Muscle of back (tissue), 11 donors: ENCODE measurements around the gene TRAF2. TPM values are rescaled to one million over a fixed set of nuclear protein-coding genes. Genes with fewer than 3 reads are reported as not detected.
"Not testable (repeated sequence)": the region's sequence is repeated elsewhere in the genome, so short reads cannot be mapped to it uniquely, and the experiment has no call there.

Experiments
- DNase-seq, 3 donors: peaks; one replicate each; pipeline versions ENCODE4 v3.0.0 to v3.0.0-alpha.2; 2013
- polyA plus RNA-seq, 10 donors: library from polyadenylated mRNA; unstranded; fragments of 120-200 nt; gene quantifications; one replicate each; pipeline ENCODE4 v1.2.1, GENCODE V29; 2013; ENCODE audit not compliant: insufficient read length in 10 of 10

The TRAF2 gene
- polyA plus RNA-seq, 10 donors: 8.1 to 10.7 (median 9.6) TPM

DNA sequence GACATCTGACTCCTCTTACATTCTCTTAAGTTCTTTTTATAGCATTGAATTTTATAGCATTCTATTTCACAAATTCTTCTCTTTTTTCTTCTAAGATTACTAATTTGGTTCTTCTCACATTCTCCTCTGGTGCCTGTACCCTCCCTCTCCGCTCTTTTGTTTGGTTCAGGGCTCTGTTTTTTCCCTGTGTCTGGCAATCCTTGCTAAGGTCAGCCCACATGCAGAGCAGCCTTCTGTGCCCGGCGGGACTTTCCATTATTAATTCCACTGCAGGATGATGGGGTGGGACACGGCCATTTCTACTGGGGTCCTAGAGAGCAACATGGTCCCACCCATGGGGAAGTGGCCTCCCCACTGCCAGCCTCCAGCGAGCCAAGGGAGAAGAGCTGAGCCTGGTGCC lies 9.8 kb upstream of the TRAF2 start:
- no peak for DNase-seq

DNA sequence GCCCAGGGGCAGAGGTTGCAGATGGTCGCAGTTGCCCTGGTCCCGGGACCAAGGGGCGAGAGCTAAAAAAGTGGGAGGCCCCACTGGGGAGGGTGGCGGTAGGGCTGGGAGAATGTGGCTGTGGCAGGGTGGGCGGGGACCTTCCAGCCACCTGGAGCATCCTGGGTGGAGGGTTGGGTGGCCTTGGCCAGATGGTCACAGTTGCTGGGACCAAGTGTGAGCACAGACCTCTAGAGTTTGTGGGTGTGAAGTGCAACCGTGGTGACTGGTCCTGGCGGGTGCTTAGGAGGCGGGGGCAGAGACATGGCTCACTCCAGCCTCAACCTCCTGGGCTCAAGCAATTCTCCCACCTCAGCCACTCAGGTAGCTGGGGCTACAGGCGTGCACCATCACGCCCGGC lies 5.7 kb upstream of the TRAF2 start:
- no peak for DNase-seq

DNA sequence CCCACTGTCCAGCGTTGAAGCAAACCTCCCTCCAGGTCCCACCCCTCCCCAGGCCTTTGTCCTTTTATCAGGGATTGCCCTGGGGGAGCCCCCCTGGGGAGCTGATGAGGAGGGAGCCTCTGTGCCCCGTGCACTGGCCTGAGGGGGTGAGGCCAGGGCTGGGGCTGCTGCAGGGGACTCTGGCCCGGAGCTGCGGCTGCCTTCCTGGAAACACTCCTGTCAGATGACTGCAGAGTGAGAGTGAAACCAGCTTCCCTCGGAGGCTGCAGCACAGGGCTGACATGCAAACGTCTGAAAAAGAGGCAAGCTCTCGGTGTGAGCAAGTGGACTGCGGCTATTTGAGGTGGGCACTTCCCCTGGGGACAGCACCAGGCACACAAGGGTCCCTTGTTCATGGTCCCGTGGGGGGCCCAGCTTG lies 4.6 kb upstream of the TRAF2 start:
- no peak for DNase-seq

DNA sequence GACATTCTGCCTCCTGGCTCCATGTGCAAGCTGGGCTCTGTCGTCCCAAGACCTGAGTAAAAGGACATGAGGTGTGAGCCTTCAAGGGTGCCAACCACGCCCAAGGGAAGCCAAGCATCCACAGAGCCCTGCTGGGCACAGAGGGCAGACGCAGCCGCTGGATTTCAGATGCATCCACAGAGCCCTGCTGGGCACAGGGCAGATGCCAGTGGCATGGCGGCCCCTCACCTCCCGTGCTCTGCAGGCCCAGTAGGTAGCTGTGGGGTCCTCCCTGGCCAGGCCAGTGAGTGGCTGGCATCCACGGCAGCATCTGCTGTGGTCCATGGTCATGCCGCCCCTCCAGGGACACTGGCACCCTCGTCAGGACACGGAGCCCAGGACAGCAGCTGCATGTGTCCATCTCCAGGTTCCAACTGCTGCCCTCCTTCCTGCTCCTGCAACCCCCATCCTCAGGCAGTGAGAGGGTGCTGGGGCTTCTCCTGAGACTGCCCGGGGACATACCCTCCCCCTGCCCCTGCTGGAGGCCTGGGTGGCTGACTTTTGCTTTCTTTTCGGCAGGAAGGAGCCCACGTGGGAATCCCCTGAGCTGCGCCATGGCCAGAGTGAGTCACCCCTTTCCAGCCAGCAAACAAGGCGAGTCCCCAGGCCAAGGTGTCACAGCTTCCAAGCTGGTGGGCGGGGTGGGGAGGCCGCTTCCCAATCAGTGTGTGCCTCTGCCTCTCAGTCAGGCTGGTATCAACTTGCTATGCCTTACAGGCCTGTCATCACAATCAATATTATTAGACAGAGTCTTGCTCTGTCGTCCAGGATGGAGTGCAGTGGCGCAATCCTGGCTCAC lies 4.0 kb upstream of the TRAF2 start:
- no peak for DNase-seq

DNA sequence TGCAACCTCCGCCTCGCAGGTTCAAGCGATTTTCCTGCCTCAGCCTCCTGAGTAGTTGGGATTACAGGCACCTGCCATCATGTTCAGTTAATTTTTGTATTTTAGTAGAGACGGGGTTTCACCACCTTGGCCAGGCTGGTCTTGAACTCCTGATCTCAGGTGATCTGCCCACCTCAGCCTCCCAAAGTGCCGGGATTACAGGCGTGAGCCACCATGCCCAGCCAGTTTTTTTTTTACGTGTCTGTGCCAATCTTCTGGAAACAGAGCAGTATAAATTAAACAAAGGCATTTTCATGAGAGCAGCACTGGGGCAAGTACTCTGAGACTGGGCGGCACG lies 3.4 kb upstream of the TRAF2 start:
- DNase-seq: not testable (repeated sequence)

DNA sequence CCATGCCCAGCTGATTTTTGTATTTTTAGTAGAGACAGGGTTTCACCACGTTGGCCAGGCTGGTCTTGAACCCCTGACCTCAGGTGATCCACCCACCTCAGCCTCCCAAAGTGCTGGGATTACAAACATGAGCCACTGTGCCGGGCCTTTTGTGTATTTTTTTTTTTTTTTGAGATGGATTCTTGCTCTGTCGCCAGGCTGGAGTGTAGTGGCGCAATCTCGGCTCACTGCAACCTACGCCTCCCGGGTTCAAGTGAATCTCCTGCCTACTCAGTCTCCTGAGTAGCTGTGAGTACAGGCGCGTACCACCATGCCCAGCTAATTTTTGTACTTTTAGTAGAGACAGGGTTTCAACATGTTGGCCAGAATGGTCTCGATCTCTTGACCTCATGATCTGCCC lies 2.6 kb upstream of the TRAF2 start:
- not testable (repeated sequence) for DNase-seq

DNA sequence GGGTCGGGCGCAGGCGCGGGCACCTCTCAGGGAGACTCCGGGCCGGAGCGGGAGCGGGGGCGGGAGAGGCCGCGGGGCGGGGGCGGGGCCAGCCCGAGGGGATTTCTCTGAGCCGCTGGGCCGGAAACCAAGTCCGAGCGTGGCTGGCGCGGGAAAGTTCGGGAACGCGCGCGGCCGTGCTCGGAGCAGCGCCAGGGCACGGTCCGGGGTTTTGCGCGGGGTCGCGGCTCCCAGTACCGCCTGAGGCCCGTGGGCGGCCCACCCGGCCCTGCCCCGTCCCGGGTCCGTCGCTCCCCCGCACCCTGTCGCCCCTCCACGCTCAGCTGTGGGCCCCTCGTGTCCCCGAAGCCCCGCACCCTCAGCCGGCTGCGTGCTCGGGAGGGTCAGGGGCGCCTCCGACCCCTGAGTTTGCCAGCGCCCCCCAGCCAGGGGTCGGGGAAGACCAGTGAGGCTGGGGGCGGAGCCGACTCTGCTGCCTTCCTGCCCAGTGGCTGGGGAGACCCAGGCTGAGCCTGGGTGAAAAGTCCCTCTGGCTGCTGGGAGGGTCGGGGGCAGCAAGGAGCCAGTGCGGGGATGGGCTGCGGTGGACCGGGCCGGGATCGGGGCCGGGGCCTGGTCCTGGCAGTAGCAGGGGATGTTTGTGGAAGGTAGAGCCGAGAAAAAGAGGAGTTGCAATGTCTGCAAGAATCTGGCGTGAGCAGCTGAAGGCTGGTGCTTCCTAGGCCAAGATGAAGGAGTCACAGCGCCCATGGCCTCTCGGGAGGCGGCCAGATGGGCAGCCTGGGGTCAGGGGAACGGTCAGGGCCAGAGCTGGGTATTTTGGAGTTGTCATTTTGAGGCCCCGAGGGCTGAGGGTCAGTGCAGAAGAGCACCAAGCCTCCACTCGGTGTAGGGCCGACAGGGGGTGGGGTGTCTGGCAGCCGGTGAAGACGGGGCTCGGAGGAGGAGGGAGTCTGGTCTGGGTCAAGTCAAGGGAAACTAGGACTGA lies 588 bp downstream of the TRAF2 start:
- peak in 2 of 3 donors; percentile 25 to 63 for DNase-seq

DNA sequence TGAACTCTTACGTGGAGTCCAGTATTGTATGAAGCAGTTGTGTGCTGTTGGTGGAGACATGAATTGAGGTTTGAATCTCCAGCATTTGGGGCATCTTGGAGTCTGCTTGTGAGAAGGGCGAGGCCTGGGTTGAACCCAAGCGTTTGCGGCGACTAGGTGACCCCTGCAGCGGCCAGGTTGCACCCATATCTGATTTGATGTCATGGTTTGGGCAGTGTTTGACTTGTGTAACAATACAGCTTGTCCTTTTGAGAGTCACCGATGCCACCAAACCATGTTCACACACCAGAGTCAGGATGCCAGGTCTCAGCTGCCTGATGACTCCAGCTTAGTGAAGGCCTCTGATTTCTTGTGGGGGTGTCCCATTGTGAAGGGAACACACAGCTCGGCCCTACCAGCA lies 2.1 kb downstream of the TRAF2 start:
- no peak for DNase-seq

DNA sequence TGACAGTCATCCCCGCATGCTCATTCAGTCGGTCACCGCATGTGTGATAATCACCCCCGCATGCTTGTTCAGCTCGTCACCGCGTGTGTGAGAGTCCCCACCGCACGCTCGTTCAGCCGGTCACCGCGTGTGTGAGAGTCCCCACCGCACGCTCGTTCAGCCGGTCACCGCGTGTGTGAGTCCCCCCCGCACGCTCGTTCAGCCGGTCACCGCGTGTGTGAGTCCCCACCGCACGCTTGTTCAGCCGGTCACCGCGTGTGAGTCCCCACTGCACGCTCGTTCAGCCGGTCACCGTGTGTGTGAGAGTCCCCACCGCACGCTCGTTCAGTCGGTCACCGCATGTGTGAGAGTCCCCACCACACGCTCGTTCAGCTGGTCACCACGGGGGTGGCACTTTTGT lies 3.5 kb downstream of the TRAF2 start:
- DNase-seq: no peak

DNA sequence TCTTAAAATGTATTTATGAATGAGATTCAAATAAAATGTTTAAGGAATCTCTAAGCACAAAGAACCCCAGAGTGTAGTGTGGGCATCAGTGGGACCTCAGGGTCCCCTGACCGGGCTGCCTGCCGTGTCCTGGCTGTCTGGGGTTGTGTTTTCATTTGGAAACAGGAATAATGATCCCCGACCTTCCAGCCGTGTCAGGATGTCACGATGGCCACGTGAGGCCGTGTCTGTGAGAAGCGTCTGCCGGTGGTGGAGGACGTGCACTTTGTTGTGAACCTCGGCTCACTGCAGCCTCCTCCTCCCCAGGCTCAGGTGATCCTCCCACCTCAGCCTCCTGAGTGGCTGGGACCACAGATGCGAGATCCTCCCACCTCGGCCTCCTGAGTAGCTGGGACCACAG lies 4.3 kb downstream of the TRAF2 start:
- DNase-seq: no peak

DNA sequence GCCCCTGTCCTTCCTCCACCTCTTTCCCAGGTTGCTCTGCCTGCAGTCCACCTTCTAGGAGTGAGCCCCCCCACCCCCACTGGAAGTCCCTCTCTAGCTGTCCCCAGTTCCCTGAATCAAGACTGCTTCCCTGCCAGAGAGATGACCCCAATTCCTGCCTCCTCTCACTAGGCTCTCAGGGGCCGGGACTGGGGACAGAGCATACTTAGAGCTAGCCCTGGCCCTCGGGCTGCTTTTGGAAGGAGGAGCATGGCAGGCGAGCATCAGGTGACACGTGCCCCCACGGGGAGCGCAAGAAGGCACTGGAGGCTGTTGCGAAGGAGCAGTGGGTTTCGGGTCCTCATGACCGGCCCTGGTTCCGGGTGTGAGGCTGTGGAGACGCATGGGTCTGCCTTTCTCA lies 9.7 kb downstream of the TRAF2 start:
- DNase-seq: no peak

DNA sequence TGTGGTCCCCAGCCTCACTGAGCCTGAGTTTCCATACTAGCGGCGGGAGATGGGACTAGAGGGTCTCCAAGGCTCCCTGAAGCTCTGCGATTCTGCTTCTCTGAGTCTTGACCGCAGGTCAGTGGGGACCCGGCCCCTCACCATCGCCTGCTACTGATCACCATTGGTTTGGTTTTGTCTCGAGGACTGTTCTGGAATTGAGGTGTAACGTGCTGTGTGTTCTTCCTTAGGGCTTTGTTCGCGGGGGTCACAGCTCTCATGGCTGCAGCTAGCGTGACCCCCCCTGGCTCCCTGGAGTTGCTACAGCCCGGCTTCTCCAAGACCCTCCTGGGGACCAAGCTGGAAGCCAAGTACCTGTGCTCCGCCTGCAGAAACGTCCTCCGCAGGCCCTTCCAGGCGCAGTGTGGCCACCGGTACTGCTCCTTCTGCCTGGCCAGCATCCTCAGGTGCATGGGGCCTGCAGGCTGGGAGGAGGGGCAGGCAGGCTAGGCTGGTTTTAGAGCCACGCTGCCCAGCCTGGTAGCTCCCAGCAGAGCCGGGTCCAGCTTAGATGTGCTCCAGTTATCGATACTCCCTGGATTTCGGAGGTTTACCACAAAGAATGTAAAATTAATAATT lies 12.3 kb downstream of the TRAF2 start:
- no peak for DNase-seq

DNA sequence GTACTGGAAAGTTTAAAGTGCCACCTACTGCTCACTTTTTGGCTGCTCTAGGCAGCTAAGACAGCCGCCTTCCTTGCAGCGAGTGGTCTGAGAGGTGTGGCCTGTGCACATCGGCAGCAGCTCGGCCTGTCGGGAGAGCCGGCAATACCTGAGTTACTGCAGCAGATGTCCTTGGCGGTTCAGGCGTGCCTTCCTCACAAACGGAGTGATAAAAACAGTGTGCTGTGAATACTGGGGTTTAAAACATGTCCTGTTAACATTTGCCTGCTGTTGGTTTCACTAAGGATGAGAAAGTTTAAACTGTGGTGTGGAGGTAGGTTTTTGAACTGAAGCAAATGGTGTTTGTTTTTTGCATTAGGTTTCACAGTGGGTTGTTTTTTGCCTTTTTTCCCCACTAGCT lies 12.9 kb downstream of the TRAF2 start:
- no peak for DNase-seq

DNA sequence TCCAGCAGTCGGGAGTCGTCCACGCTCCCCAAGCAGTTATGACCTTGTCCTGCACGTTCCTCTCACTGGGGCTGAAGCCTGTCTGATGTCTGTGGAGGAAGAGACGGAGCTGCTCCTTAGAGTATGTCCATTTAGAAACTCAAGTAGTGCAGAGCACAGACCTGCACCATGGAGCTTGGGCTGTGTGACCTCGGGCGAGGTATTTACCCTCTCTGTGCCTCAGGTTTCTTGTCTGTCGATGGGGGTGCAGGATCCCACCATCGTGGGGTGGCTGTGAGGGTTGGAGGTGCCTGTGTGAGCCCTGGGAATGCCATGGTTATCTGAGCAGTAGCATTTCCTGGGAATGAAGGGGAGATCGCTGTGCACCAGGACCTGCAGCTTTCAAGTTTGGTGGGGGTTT lies 14.2 kb downstream of the TRAF2 start:
- DNase-seq: no peak

DNA sequence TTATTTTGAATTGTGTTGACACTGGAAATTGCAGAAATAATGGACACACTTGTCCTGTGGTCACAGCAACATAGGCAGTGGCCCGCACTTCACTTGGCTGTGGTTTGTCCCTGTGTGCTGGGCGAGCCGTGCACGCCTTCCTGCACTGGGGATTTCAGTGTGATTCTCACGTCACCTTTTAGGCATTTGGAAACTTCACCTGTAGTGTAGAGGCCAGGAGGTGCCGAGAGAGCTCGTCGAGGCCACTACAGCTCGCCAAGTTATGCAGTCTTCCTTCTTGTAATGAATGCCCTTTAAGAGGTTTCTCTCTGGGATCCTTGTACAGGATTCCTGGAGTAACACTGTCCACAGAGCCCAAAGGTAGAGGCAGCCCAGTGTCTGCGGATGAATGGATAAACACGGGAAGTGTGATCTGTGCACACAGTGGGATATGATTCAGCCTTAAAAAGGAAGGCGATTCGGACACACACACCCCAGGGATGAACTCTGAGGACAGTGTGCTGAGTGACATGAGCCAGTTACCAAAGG lies 14.7 kb downstream of the TRAF2 start:
- DNase-seq: no peak

DNA sequence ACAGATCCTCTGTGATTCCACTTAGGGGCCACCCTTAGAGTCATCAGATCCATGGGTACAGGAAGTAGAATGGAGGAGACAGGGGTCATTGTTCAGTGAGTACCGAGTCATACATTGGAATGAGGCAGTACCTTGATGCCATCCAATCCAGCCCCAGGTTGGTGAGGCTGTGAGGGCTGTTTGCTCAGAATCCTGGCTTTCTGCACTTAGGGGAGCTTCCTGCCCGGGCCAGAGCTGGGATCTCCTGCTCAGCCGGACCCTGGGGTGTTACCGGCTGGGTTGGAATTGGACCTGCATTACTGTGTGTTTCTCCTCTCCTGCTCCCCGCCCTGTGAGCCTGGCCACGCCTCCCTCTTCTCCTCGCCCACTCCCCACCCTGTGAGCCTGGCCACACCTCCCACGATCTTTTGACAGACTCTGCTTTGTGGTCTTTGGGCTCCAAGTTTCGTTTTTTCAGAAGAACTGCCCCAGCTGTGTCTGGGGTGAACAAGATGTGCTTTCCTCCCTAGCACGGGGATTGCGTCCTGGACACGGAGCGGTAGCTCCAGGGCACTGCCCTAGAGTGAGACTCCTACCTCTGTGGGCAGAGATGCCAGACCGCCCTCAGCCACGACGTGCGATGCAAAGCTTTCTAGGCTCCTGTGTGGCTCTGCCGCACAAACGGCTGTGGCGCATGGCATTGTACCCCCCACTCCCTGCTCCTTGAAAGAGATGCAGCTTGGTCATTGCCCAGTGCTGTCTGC lies 15.4 kb downstream of the TRAF2 start:
- DNase-seq: no peak

DNA sequence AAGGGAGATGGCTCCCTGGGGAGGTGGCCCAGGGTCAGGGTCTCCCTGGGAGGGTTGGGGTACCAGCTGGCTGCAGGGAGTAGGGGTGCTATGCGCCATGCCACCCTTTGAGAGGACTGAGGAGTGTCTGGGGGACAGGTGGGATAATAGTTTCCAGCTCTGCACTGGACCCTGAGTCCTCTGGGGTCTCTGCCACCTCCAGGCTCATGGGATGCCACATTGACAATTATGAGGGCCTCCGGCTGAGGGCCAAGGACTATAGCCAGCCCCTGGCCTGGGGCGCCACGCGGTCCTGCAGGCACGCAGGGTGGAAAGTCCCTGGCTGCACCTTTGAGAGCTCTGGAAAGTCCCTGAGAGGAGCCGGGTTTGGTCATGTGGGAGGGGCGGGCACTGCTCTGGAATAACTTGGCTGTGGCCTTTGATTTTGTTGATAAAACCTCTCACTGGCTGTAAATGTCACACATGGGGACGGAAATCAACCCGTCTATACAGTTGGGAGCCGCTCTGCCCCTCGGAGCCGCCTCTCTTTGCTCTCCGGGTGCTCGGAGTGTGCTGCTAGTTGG lies 16.0 kb downstream of the TRAF2 start:
- DNase-seq: no peak

DNA sequence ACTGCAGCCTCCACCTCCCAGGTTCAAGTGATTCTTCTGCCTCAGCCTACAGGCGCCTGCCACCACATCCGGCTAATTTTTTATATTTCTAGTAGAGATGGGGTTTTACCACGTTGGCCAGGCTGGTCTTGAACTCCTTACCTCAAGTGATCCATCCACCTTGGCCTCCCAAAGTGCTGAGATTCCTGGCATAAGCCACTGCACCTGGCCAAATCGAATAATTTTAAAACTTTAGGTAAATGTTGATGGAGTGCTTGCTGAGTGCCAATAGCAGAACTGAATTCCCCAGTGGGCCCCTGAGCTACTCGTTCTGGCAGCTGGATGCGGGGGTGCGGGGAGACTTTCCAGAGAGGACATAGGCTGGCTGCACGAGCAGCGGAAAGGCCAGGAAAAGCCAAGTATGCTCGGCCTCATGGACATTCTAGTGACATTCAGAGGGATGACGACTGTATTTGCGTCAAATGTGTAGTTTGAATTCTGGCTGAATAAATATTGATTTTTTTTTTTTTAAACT lies 16.8 kb downstream of the TRAF2 start:
- DNase-seq: peak in 1 of 3 donors; percentile 24

DNA sequence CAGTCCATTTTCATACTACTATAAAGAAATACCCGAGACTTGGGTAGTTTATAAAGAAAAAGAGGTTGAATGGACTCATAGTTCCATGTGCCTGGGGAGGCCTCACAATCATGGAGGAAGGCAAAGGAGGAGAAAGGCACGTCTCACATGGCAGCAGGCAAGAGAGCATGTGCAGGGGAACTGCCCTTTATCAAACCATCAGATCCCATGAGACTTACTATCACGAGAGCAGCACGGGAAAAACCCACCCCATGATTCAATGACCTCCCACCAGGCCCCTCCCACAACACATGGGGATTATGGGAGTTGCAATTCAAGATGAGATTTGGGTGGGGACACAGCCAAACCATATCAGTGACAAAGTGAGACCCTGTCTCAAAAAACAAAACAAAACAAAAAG lies 19.9 kb downstream of the TRAF2 start:
- DNase-seq: no peak

DNA sequence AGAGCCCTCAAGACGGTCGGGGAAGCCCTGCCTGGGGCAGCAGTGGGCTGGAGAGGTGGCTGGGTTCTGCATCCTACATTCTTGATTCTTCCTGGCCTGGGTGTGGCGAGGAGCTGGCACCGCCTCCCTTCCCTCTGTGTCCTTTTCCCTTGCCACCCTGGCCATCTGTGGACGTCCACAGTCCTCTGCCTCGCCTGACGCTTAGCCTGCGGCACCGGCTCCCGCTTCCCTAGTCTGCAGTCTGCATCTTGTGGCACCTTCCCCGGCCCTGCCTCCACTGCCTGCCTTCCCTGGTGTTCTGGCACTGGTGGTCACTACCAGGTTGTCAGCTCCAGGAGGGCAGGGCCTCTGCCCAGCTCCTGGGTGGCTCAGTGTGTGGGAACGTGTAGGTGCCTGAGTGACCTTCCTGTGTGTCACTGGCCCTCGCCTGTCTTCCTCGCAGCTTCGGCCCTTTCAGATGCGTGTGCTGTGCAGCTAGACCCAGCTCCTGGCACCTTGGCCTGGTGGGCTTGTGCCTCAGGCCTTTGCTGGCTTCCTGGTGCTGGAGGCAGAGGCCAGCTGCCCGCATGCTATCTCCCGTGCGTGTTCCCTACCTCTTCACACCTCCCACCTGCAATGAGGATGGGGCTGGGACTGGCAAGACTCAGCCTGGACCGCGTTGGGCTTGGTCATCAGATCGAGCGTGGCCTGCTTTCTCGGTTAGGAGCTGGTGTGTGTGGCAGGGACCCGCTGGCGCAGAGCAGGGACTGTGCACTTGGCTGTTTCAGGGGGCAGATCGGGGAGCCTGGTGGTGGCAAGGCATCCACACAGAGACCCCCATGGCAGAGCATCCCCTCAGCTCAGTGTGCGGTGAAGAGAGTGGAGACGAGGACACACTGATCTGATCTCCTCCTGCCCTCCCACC lies 20.9 kb downstream of the TRAF2 start:
- no peak for DNase-seq
